HG03439 (cell line): ENCODE data around the gene SIX5.
"Not testable (repeated sequence)": the region's sequence is repeated elsewhere in the genome, so short reads cannot be mapped to it uniquely, and the experiment has no call there.

Experiments
- ATAC-seq: cut with Tn5 transposase; IDR thresholded peaks from one replicate; pipeline ENCODE4 v1.9.1; 2021; ENCODE audit warnings: mild to moderate bottlenecking, moderate library complexity; ENCODE audit not compliant: unreplicated experiment

The SIX5 gene

DNA sequence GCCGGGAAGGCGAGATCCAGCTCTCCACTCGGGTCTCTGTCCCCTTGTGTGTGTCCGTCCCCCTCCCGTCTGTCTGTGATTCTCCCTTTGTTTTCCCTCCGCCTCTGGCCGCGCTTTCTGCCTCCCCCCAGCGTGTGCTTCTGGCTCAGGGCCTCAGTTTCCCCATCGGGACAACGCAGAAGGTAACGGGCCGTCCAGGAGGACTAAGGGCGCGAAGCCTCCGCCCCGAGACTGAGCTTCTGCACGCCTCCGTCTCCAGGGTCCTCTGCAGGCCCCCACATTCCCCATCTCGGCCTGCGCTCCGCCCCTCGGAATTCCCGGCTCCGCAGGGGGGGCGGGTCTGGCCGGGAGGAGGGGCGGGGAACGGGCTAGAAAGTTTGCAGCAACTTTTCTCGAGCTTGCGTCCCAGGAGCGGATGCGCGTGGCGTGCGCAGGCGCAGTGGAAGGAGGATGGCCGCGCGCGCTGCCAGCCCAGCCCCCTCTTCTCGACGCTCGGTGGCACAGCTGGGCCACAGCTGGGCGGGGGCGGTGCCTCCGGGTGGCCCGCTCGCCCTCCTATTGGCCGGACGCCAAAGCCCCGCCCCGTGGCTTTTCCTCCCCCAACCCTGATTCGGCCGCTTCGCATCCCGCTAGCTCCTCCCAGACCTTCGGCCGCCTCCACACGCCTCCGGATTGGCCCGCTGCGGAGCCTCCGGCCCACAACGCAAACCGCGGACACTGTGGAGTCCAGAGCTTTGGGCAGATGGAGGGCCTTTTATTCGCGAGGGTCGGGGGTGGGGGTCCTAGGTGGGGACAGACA lies at the start of gene SIX5:
Gene SIX5 (minus strand): TSS at position 269 of the 799 bp plus-strand sequence. CDS start 408 bp downstream, outside the sequence.
- peak; percentile 54 for ATAC-seq

DNA sequence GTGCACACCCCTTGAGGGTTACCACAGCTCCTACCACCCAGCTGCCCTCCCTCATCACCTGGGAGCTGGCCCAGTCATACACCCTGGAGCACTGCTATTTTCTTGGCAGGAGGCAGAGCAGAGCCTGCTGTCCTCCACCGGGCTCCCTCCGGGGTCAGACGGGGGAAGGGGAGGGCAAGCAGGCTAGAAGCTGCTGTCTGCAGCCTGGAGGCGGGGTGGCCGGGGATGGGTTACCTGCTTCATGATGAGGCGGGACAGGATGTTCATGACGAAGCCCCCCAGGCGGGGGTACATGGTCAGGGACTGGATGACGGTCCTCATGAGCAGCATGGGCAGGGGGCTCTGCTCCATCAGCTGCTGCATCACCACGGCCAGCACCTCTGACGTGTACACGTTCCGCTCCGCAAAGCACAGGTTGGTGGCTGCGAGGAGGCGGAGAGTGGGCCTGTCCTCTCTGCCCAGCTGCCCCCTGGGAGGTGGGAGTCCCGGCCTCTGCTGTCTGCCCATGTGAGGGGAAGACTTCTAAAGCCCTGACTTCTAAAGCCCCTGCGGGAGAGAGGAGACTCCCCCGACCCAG lies 48.8 kb upstream of the SIX5 start:
- ATAC-seq = no peak

DNA sequence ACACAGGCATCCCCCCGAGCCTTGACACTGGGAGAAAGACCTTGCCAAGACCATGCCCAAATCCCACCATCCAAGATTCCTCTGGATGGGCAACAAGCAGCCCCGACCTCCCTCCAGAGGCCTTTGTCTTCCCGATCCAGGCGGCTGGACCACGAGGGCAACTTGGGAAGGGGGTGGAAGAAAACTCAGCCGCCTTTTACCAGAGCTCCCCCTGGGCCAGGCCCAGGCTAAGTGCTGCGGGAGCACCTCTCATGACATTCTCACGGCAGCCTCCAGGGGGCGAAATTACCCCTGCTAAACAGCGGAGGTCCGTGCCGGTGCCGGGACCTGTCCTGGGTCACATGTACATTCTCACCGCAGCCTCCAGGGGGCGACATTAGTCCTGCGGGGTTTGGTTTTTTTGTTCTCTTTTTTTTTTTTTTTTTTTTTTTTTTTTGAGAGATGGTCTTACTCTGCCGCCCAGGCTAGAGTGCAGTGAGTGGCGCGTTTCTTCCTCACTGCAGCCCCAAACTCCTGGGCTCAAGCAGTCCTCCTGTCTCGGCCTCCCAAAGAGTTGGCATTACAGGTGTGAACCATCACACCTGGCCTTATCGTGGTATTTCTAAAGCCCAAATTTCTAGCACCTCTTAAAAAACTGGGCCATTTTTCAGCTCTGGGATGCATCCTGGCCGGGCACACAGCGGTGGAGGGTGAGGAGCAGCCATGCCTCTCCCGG lies 48.1 kb upstream of the SIX5 start:
- no peak for ATAC-seq

- no peak for ATAC-seq
Observed at GRCh38 chr19:45816236-45817009, 47.4 kb upstream of the SIX5 start.

GRCh38 chr19:45815481-45816216 lies 46.6 kb upstream of the SIX5 start:
- ATAC-seq = no peak

- no peak for ATAC-seq
Observed at GRCh38 chr19:45814851-45815480, 45.9 kb upstream of the SIX5 start, which contains the start of gene RSPH6A. Gene RSPH6A (minus strand): TSS chr19:45815308. CDS start chr19:45815176, 132 bp downstream.

- ATAC-seq = no peak
Observed at GRCh38 chr19:45814166-45814780, 45.2 kb upstream of the SIX5 start.

DNA sequence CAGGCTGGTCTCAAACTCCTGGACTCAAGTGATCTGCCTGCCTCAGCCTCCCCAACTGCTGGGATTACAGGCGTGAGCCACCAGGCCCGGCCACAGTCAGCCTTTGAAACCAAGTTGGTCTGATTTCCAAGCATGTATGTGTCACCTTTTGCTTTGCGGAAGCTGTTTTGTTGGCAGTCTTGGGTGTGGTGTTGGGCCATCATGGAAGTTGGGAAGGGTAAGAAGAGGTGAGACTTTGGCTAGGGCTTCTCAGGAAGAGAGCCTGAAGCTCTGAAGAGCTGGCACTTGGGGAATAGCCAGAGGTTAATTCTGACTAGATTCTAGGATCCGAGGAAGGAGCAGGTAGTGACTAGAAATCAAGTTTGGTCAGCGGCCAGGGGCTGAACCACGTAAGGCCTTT lies 43.2 kb upstream of the SIX5 start:
- no peak for ATAC-seq

GRCh38 chr19:45809643-45810159 lies 40.6 kb upstream of the SIX5 start:
- no peak for ATAC-seq

- ATAC-seq = no peak
Observed at GRCh38 chr19:45805719-45806118, 36.7 kb upstream of the SIX5 start.

GRCh38 chr19:45804959-45805230 lies 35.8 kb upstream of the SIX5 start:
- ATAC-seq = no peak

DNA sequence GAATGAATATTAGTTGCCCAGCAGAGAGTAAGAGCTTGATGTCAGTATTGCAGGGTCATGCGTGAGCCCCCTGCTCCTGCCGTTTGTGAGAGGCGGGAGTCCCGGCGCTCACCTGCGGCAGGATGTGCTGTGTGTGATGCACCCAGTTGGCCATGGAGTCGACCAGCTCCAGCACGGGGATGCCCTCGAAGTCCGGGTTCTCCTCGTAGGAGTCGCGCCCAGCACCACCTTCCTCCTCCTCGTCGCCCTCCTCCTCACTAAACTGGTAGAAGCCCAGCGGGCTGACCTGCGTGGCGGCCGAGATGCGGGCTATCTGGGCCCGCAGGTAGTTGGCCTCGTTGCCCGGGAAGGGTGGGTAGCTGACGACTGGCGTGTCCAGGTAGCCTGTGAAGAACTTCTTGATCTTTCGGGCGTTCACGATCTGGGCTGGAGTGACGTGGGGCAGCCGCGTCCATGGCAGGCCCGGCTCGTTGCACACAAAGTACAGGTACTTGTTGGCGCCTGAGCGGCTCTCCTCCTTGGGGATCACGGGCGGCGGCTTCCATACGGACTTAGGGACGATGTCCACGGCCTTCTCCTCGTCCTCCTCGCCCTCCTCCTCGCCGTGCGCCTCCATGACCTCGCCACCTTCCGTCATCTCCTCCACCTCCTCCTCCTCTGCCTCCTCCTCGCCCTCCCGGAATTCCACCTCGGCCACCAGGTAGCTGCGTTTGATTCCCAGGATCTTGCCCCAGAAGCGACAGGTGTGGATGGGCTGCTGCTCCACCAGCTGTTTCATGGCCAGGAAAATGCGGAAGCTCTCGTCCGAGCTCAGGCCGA lies 35.3 kb upstream of the SIX5 start:
- no peak for ATAC-seq

DNA sequence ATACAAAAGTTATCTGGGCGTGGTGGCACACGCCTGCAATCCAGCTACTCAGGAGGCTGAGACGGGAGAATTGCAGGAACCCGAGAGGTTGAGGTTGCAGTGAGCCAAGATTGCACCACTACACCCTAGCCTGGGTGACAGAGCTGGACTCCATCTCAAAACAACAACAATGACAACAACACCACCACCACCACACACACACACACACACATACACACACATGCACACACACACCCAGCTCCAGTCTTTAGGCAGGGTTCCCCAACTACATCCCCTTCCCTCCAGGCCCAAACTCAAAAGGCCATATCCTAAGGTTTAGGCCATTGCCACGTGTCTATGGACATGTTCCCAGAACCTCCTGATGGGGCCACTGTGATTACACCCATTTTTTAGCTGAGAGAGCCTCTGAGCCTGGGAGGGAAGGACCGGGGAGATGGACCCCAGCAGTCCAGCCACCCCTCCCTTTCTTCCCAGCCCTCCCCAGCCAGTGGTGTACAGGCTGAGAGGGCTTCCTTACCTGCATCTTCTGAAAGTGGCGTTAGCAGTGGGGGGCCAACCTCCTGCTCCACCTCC lies 32.6 kb upstream of the SIX5 start:
- no peak for ATAC-seq

DNA sequence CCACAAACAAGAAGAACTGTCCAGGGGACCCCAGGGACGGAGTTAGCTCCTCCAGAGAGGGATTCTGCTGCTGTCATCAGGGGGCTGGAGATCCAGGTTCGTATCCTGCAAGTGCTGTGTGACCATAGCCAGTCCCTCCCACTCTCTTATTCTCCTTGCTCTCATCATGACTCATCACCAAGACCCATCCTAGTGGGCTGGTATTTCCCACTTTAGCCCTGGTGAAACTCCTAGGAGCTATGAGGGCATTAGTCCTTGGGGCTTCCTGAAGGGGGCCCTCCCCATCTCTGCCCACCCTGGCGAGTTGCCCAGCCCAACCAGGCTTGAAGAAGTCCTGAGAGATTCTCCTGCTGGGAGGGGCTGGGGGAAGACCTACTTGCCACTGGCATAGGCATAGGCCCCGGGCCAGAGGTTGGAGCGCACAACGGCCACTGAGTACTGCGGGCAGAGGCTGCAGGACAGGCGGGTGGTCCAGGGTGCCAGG lies 31.1 kb upstream of the SIX5 start:
- ATAC-seq = no peak

GRCh38 chr19:45799541-45799940 lies 30.5 kb upstream of the SIX5 start:
- not testable (repeated sequence) for ATAC-seq

GRCh38 chr19:45798995-45799517 lies 30.0 kb upstream of the SIX5 start:
- no peak for ATAC-seq

- ATAC-seq = no peak
Observed at GRCh38 chr19:45794627-45795026, 25.6 kb upstream of the SIX5 start.

DNA sequence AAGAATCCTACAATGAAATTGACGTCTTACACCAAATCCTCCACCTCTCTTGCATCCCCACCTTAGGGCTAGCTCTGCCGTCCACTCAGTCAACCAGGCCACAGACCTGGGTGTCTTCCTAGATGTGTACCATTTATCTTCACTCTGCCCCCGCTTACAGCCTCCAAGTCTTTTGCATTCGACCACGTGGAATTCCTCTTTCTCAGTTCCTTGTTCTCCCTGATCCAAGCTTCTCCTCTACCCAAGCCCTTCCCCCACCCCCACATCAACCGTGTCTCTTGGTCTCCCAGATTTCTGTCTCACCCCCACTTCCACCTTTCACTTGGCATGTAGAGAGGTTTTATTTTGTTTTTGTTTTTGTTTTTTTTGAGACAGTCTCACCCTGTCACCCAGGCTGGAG lies 24.8 kb upstream of the SIX5 start:
- no peak for ATAC-seq
